K562 (cell line): ENCODE results near the gene SPEF1. TPM values are rescaled to one million over a fixed set of nuclear protein-coding genes. Genes with fewer than 3 reads are reported as not detected.
A peak's percentile ranks its signal among the peaks of the same experiment; 100 is the strongest.

Experiments
- CREB1 ChIP-seq, 2 experiments: sonication (generic) in 1 of 2; formaldehyde crosslinking in 1 of 2; IDR thresholded peaks; 2 replicates each; pipeline versions ENCODE4 v1.6.1 to v1.8.0; 2012 to 2022; ENCODE audit warnings: inconsistent platforms in 1 of 2, mild to moderate bottlenecking in 1 of 2, missing genetic modification reagents in 1 of 2, moderate library complexity in 1 of 2
- MAFF ChIP-seq: IDR thresholded peaks from 2 replicates; pipeline ENCODE4 v1.6.1; 2012; ENCODE audit warnings: low read length, improper control_type of control experiment
- MGA ChIP-seq: fragments of 450-650 bp; IDR thresholded peaks from 2 replicates; pipeline ENCODE4 v1.6.1; 2016; ENCODE audit warnings: mild to moderate bottlenecking, moderate library complexity
- NRF1 ChIP-seq, 2 experiments: fragments of 450-650 bp; IDR thresholded peaks in 1 of 2; conservative IDR thresholded peaks in 1 of 2; 2 replicates each; pipeline ENCODE4 v1.6.1; 2014; ENCODE audit warnings: mild to moderate bottlenecking in 2 of 2
- OTX1 ChIP-seq: fragments of 450-650 bp; formaldehyde crosslinking; IDR thresholded peaks from 2 replicates; pipeline ENCODE4 v1.4.0; 2022; ENCODE audit warnings: mild to moderate bottlenecking
- RREB1 ChIP-seq: fragments of 250-450 bp; sonication (Bioruptor Pico); IDR thresholded peaks from 2 replicates; pipeline ENCODE4 v1.4.0; 2020
- TBP ChIP-seq: optimal IDR thresholded peaks from 2 replicates; pipeline ENCODE3; 2011; ENCODE audit warnings: low read depth, low read length, improper control_type of control experiment
- ZNF224 ChIP-seq: sonication (generic); formaldehyde crosslinking; IDR thresholded peaks from 2 replicates; pipeline ENCODE4 v1.8.0; 2022; ENCODE audit warnings: mild to moderate bottlenecking, missing genetic modification reagents
- ZNF431 ChIP-seq: sonication (generic); formaldehyde crosslinking; IDR thresholded peaks from 2 replicates; pipeline ENCODE4 v1.8.0; 2022; ENCODE audit warnings: mild to moderate bottlenecking, missing genetic modification reagents
- polyA plus RNA-seq, 8 experiments: library from polyadenylated mRNA; depleted of rRNA in 4 of 8; stranded (reverse) in 5 of 8; unstranded in 3 of 8; fragments of >200 nt; fragmentation: Nextera tagmentation in 2 of 8; fragmentation: Illumina TruSeq in 1 of 8; extraction: Ambion mirVana in 2 of 8; extraction: Trizol in 1 of 8; gene quantifications; 2 replicates each; pipeline versions ENCODE4 v1.2.1 to v1.2.3, GENCODE V29; 2011 to 2014; ENCODE audit warnings: inconsistent platforms in 1 of 8, missing spikeins in 1 of 8
- total RNA-seq, 7 experiments: library from RNA; depleted of rRNA in 6 of 7; stranded (reverse); fragments of >200 nt in 6 of 7; fragmentation: Illumina TruSeq in 2 of 7; extraction: Trizol in 2 of 7; gene quantifications; 2 replicates each; pipeline versions ENCODE4 v1.2.1 to v1.2.3, GENCODE V29; 2011 to 2021; ENCODE audit warnings: low replicate concordance in 1 of 7

Gene SPEF1
- total and polyA plus RNA-seq, 9 of the 15 experiments (the other 6 are each of a cell fraction or from before 2014, with no cell fraction given), result not detected

- TF ChIP-seq MGA, result peak; percentile 79
- TF ChIP-seq CREB1 (IDR thresholded peaks at IDR 0.05), result peak; percentile 49; the same call in 1 of the 2 replicates
- TF ChIP-seq CREB1 (CRISPR knock-in tag; IDR thresholded peaks at IDR 0.05), result peak; percentile 79; the same call in 1 of the 2 replicates
- TF ChIP-seq TBP, result peak; percentile 63
- peak; percentile 16; the same call in 1 of the 2 replicates for TF ChIP-seq ZNF431 (CRISPR knock-in tag)
- TF ChIP-seq MAFF, result no peak
- TF ChIP-seq ZNF224 (CRISPR knock-in tag), result 0 out of 2 replicates have a peak, but pooled peaks have one; percentile 42
- no peak for TF ChIP-seq OTX1 (CRISPR knock-in tag)
- peak; percentile 45 to 65 for TF ChIP-seq NRF1 (conservative IDR thresholded peaks at IDR 0.05 in 1 of 2, IDR thresholded peaks at IDR 0.05 in 1 of 2)
- TF ChIP-seq RREB1, result no peak
Measured at GRCh38 chr20:3767427-3768341, 13.6 kb downstream of the SPEF1 start, which contains the start of gene ADISSP (continued).
